GM12878 (cell line): ENCODE results near the gene PLIN3.

Experiments used
- ATF3 ChIP-seq: IDR thresholded peaks from 2 replicates; pipeline ENCODE4 v1.6.1; 2011; ENCODE audit warnings: low read depth, mild to moderate bottlenecking, low read length, moderate library complexity, borderline replicate concordance; ENCODE audit errors: extremely low read depth
- BACH1 ChIP-seq: fragments of 450-650 bp; IDR thresholded peaks from 2 replicates; pipeline ENCODE4 v1.6.1; 2017; ENCODE audit warnings: mild to moderate bottlenecking, borderline replicate concordance
- BRCA1 ChIP-seq: IDR thresholded peaks from 2 replicates; pipeline ENCODE4 v1.6.1; 2011; ENCODE audit warnings: low read depth, low read length, improper control_type of control experiment
- CHD1 ChIP-seq: IDR thresholded peaks from 2 replicates; pipeline ENCODE4 v1.6.1; 2012; ENCODE audit warnings: low read depth, low read length, improper control_type of control experiment
- CREB1 ChIP-seq: IDR thresholded peaks from 2 replicates; pipeline ENCODE4 v1.6.1; 2012; ENCODE audit warnings: low read depth, mild to moderate bottlenecking, inconsistent platforms
- CTCF ChIP-seq, 3 experiments: IDR thresholded peaks in 2 of 3; conservative IDR thresholded peaks in 1 of 3; 2 replicates each; pipeline ENCODE4 v1.5.1; 2011; ENCODE audit warnings: low read depth in 3 of 3, low read length in 3 of 3, mild to moderate bottlenecking in 3 of 3, control low read depth in 2 of 3, moderate library complexity in 2 of 3, inconsistent platforms in 1 of 3, mixed read lengths in 1 of 3; ENCODE audit not compliant: control insufficient read depth in 2 of 3, insufficient read depth in 1 of 3; ENCODE audit errors: extremely low read depth in 1 of 3
- E4F1 ChIP-seq: fragments of 450-650 bp; IDR thresholded peaks from 2 replicates; pipeline ENCODE4 v1.6.1; 2018; ENCODE audit warnings: borderline replicate concordance, mild to moderate bottlenecking; ENCODE audit not compliant: partially characterized antibody
- JUND ChIP-seq: IDR thresholded peaks from 2 replicates; pipeline ENCODE4 v1.6.1; 2012; ENCODE audit warnings: low read depth, mild to moderate bottlenecking, low read length, improper control_type of control experiment, moderate library complexity
- NFYB ChIP-seq: IDR thresholded peaks from 2 replicates; pipeline ENCODE4 v1.6.1; 2011; ENCODE audit warnings: low read depth, mild to moderate bottlenecking, low read length, improper control_type of control experiment, moderate library complexity; ENCODE audit not compliant: insufficient read depth
- PAX8 ChIP-seq: fragments of 450-650 bp; IDR thresholded peaks from 2 replicates; pipeline ENCODE4 v1.6.1; 2017; ENCODE audit warnings: mild to moderate bottlenecking, moderate library complexity
- ZNF217 ChIP-seq: fragments of 450-650 bp; IDR thresholded peaks from 2 replicates; pipeline ENCODE4 v1.6.1; 2017; ENCODE audit warnings: antibody characterized with exemption, mild to moderate bottlenecking

GRCh38 chr19:4914736-4915501 is 47.5 kb upstream of the PLIN3 start:
- TF ChIP-seq JUND: no peak
- no peak for TF ChIP-seq NFYB
- no peak for TF ChIP-seq ZNF217
- TF ChIP-seq E4F1: no peak
- TF ChIP-seq CHD1: no peak
- TF ChIP-seq BRCA1: no peak
- TF ChIP-seq BACH1: no peak
- no peak for TF ChIP-seq CTCF (IDR thresholded peaks at IDR 0.05 in 2 of 3, conservative IDR thresholded peaks at IDR 0.05 in 1 of 3; ENCODE audit: control insufficient read depth in 2 of 3, extremely low read depth in 1 of 3, insufficient read depth in 1 of 3, low read depth in 3 of 3, low read length in 3 of 3)
- TF ChIP-seq CREB1: no peak
- no peak for TF ChIP-seq PAX8
- no peak for TF ChIP-seq ATF3
